Thymus (tissue), 11 donors: Measurements from ENCODE around the gene GATB. TPM values are rescaled to one million over a fixed set of nuclear protein-coding genes. Genes with fewer than 3 reads are reported as not detected.

Experiments used
- DNase-seq, 9 donors: peaks; one replicate each; pipeline ENCODE4 v3.0.0-alpha.2; 2013; ENCODE audit warnings: low spot score in 9 of 9, low read depth in 6 of 9, missing footprints in 1 of 9
- H3K27ac ChIP-seq, 2 donors: one replicate each; pipeline ENCODE4 v1.5.1; 2013; ENCODE audit warnings: control low read depth in 1 of 2, low read depth in 1 of 2, low read length in 1 of 2, mild to moderate bottlenecking in 1 of 2, moderate library complexity in 1 of 2
- H3K27me3 ChIP-seq, 2 donors: one replicate each; pipeline ENCODE4 v1.5.1; 2013; ENCODE audit warnings: low read length in 1 of 2; ENCODE audit not compliant: control insufficient read depth in 2 of 2, insufficient read depth in 1 of 2
- H3K36me3 ChIP-seq, 2 donors: one replicate each; pipeline ENCODE4 v1.5.1; 2013; ENCODE audit warnings: low read length in 1 of 2, mild to moderate bottlenecking in 1 of 2, moderate library complexity in 1 of 2; ENCODE audit not compliant: control insufficient read depth in 2 of 2, insufficient read depth in 2 of 2
- H3K4me1 ChIP-seq, 2 donors: one replicate each; pipeline ENCODE4 v1.5.1; 2013; ENCODE audit warnings: low read length in 2 of 2; ENCODE audit not compliant: control insufficient read depth in 2 of 2, insufficient read depth in 2 of 2
- H3K4me3 ChIP-seq, 2 donors: one replicate each; pipeline ENCODE4 v1.5.1; 2013; ENCODE audit warnings: low read length in 2 of 2, control low read depth in 1 of 2, mild to moderate bottlenecking in 1 of 2
- H3K9me3 ChIP-seq, 2 donors: one replicate each; pipeline ENCODE4 v1.5.1; 2013; ENCODE audit warnings: low read length in 1 of 2, mild to moderate bottlenecking in 1 of 2; ENCODE audit not compliant: control insufficient read depth in 2 of 2, insufficient read depth in 1 of 2
- WGBS: extraction: QIAGEN DNeasy Blood & Tissue Kit; methylation state at CpG from one replicate; pipeline ENCODE4 v1.1.7; 2013; 5-methylcytosine and 5-hydroxymethylcytosine counted together
- polyA plus RNA-seq: library from polyadenylated mRNA; stranded (reverse); fragments of 200-250 nt; gene quantifications from one replicate; pipeline ENCODE4 v1.2.3, GENCODE V29; 2013
- total RNA-seq: library from RNA; stranded (reverse); fragments of 120-200 nt; gene quantifications from one replicate; pipeline ENCODE4 v1.2.4, GENCODE V29; 2013
- donor health status: healthy.

GATB gene
- total and polyA plus RNA-seq, 2 donors = 14.5 to 17.6 TPM

DNA sequence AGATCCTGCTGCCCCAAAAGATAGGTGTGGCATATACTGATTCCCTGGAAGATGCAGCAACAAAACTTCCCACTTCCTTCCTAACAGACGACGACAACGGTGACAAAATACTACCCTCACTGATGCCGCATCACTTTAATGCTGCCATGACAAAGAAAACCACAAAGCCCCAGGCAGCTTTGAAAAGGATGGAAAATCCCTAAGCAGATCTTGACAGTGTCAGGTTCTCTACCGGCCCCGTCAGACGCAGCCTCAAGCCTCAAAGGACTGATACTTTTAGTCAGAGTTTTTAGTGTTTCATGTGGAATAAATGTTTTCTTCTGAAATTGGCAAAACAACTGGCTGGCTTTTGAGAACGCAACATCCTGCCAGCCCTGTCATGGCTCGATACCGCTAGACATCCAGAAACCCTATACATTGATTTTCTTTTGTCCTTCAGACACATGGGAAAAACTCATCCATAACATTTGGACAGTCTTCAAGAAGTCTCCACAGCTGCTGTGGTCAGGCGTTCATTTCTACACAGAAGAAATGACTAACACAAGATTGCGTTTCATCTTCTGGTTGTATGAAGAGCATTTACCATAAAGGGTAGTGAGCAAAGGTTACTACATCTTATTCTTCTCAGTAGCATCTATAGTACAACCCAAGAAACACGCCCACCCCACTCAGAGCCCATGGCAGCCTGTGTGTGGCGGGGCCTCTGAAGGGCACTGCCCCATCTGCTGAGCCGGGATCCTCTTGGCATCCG is 60.1 kb downstream of the GATB start:
- peaks cover 3 to 19% of the 10 kb centered on the region in 2 donors for H3K36me3 ChIP-seq
- H3K4me1 ChIP-seq = peaks cover 0 to 3% of the 10 kb centered on the region in 2 donors
- no peak for DNase-seq
- H3K27me3 ChIP-seq = no peaks in the 10 kb centered on the region
- 93% methylated on average over 16 of the region's 16 CpGs for WGBS
- no peak overlapping the region for H3K4me3 ChIP-seq
- no peak overlapping the region for H3K27ac ChIP-seq
- H3K9me3 ChIP-seq = no peaks in the 10 kb centered on the region

DNA sequence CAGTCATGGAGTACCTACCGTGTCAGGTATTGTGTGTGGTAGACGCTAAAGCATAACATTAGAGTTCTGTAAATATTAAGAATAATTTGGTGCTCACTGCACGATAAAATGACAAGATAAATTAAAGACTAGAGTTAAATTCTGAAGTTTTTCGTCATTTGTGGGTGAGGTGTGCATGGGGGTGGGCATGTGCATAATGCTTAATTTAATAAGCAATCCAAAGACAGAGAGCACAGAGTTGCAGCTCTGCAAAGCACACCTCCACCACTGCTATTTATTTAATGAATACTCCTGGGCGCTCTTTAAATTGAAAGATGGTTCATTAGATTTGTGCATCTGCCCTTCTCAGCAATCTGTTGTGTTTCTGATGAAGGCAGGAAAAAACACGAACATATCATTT is 62.6 kb downstream of the GATB start:
- H3K9me3 ChIP-seq = no peaks in the 10 kb centered on the region
- peaks cover 3 to 19% of the 10 kb centered on the region in 2 donors for H3K36me3 ChIP-seq
- H3K27ac ChIP-seq = no peak overlapping the region
- H3K27me3 ChIP-seq = no peaks in the 10 kb centered on the region
- DNase-seq = no peak
- 97% methylated on average over 6 of the region's 6 CpGs for WGBS
- H3K4me1 ChIP-seq = peaks cover 0 to 3% of the 10 kb centered on the region in 2 donors
- H3K4me3 ChIP-seq = no peak overlapping the region

DNA sequence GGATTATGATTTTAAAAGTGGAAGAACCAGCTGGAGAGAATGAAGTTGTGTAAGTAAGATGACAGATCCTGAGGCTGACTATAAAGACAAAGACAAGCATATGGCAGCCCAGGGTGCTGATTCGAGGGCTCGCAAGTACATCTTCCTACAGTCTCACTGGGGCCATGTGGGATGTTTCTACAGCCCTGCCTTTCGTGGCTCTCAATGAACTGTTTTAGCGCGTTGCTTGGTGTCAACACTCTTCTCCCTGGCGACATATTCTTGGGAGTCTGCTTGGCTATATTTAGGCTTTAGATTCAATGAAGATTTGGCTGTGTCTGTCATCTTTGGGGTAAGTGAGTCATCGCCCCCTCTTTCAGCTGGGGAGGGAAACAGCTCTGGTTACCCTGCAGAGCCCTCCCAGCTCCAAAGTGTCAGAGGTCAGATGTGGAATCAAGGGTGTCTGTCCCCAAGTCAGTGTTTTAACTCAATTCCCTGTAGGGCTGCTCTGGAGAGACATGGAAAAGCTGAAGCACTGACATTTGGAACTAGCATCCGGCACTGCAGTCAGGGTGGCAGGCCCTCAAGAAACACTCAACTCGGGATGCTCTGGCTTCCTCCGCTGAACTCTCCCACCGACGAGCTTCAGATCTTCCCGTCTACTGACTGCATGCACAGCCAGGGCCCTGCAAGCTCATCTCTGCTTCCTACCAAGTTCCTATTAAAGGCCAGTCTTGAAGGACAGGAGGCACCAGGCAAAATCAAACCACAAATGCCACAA is 65.7 kb downstream of the GATB start:
- H3K36me3 ChIP-seq = peaks cover 0 to 3% of the 10 kb centered on the region in 2 donors
- H3K27me3 ChIP-seq = no peaks in the 10 kb centered on the region
- H3K27ac ChIP-seq = no peak overlapping the region
- peaks cover 0 to 8% of the 10 kb centered on the region in 2 donors for H3K4me1 ChIP-seq
- 97% methylated on average over 13 of the region's 13 CpGs for WGBS
- no peak overlapping the region for H3K4me3 ChIP-seq
- DNase-seq = no peak
- no peaks in the 10 kb centered on the region for H3K9me3 ChIP-seq

DNA sequence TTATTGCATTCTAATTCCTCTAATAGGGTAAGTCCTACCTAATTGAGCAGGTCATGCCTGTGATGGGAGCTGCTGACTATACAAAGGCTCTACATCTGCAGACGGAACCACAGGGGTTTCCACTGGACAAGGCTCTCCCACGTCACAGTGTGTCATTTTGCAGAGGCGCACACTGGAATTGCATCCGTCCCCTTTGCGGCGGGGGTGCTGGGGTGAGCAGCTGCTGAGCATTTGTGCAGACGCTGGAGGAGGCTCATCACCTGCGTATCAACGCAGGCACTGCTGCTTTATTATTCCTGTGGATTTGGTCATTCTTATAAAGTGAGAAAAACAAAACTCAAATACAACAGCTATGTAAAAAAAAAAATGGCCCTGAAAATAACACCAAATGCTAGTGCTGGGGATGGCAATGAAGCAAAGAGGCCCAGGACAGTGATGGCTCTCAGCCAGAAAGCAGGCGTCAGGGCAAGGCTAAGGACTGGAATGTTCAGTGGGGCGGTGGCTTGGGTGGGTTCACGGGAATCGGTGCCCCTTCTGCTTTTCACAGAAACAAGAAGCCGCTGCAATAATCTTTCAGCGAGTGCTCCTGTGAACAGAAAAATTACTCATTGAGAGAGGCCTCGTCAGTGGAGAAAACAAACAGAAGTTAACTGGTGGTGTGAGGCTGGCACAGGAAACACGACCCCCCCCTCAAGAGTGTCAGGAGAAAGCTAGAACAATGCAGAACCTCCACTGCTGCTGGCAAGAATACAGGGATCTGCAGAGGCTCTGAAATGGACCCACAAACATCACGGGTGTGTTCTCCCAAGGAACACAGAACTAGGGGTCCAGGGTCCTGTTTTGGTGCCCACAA is 67.8 kb downstream of the GATB start:
- Histone ChIP-seq H3K9me3 (no peaks in the 10 kb centered on the region), H3K36me3 (peaks cover 3% of the 10 kb centered on the region in 2 donors), H3K27ac (peak overlapping the region; percentile 34 to 42), H3K4me1 (peaks cover 0 to 16% of the 10 kb centered on the region in 2 donors), H3K4me3 (no peak overlapping the region), H3K27me3 (no peaks in the 10 kb centered on the region)
- WGBS = 90% methylated on average over 18 of the region's 18 CpGs
- DNase-seq = no peak

DNA sequence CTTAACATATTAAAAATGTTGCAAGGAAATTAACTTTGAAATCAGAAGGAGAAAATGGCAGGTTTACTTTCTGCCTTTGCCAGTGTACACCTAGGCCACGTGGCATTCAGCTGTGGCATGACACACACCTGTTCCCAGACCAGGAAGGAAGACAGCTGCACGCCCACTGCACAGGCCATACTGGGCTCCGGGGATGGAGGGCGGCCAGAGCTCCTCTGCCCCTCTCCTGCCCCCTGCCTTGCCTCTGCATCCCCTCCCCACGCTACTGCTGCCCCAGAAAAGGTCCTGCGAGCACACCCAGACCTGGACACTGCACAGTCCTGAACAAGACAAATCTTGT is 68.4 kb downstream of the GATB start:
- no peaks in the 10 kb centered on the region for H3K27me3 ChIP-seq
- no peak for DNase-seq
- WGBS = 94% methylated on average over 6 of the region's 6 CpGs
- H3K4me1 ChIP-seq = peaks cover 0 to 22% of the 10 kb centered on the region in 2 donors
- peak overlapping the region in 1 of 2 donors; percentile 69 for H3K27ac ChIP-seq
- no peak overlapping the region for H3K4me3 ChIP-seq
- H3K36me3 ChIP-seq = peaks cover 3 to 8% of the 10 kb centered on the region in 2 donors
- no peaks in the 10 kb centered on the region for H3K9me3 ChIP-seq

DNA sequence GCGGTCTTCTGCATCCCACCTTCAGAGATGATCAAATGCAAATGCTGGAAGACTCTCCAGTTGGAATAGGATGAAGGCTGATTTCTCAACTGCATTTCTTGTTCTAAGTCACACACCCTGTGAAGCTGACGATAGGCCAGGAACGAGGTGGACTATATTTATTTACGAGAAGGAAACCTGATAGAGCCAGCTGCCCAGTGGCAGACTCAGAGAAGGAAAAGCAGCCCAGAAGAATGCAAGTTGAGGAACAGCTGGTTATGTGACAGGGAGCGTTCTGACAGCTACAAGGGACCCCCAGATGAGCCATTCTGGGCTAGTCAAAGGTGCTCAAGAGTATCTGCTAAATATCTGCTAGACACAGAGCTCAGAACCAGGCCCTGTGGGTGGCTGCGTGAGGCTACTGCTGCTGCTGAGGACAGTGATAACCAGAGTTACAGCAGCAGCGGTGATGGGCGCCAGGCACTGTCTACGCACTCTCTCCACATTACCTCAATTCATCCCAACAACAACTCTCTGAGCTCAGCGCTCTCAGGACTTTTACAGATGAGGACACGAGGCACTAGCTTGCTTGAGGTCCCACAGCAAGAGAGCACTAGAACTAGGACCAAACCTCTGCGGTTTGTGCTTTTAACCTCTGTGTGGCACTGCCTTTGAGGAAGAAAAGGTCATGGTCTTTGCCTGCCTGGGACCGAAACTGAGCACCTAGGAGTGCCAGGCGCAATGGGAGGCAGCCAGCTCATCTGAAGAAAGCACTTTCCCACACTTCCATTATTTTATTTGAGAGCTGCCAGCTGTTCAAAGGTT is 69.0 kb downstream of the GATB start:
- Histone ChIP-seq H3K27ac (peak overlapping the region; percentile 49 to 69), H3K4me1 (peaks cover 0 to 28% of the 10 kb centered on the region in 2 donors), H3K27me3 (no peaks in the 10 kb centered on the region), H3K9me3 (no peaks in the 10 kb centered on the region), H3K4me3 (no peak overlapping the region), H3K36me3 (peaks cover 4 to 10% of the 10 kb centered on the region in 2 donors)
- 95% methylated on average over 14 of the region's 14 CpGs for WGBS
- DNase-seq = no peak

DNA sequence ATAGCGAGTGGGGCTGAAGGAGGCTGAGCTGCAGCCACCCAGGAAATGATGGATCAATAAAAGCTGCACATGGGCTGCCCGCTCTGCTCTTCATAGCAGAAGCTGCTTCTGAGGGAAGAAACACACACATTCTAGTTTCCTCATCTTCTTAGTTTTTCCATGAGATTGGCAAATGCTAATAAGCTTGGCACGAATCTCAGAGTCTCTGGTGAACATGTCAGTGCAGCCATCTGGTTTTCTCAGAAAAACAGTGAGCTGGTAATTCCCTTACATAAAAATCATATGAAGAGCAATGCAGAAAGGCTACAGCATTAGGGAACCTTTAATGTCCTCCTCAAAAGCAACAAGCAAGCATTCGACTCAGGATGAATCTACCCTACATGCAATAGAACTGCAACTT is 69.9 kb downstream of the GATB start:
- WGBS = 96% methylated on average over 4 of the region's 4 CpGs
- peak overlapping the region; percentile 64 to 69 for H3K27ac ChIP-seq
- DNase-seq = no peak

DNA sequence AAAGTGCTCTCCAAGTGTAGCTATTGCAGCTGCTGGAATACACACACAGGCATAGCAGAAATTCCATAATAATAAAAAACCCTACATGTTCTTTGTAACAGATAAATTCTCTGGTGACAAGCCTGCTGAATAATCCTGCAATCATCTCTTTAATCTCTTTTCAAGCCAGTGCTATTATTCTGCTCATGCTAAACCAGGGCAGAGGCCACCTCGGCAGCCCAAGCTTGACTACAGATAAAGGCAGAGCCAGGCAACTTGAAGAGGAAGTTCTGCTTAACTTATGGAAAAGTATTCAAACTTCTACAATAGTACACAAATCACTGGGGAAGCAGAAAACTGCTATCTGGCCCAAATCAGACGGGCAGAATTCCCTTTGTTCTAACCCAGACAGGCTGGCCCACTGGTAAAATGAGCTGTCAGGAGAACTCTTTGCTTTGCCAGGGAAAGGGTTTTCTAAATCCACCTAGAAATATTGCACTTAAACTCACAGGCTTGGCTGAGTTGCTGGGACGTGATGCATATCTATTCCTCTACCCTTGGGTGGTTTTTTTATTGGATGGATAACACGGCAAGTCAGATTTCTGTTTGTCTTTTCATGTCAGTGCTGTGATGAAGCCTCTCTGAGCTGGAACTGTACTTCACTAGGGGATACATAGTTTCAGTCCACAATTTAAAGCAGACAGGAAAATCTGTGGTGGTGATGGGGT is 70.5 kb downstream of the GATB start:
- whole genome bisulfite sequencing = 80% methylated on average over 4 of the region's 4 CpGs
- H3K4me1 ChIP-seq = peaks cover 0 to 31% of the 10 kb centered on the region in 2 donors
- peaks cover 7 to 10% of the 10 kb centered on the region in 2 donors for H3K36me3 ChIP-seq
- peak overlapping the region; percentile 26 to 69 for H3K27ac ChIP-seq
- no peak for DNase-seq
- no peaks in the 10 kb centered on the region for H3K9me3 ChIP-seq
- no peaks in the 10 kb centered on the region for H3K27me3 ChIP-seq
- H3K4me3 ChIP-seq = no peak overlapping the region

More for the DNA sequence above, 69.9 kb downstream of the GATB start:
- Histone ChIP-seq H3K4me3 (no peak overlapping the region), H3K4me1 (peaks cover 0 to 31% of the 10 kb centered on the region in 2 donors), H3K27me3 (no peaks in the 10 kb centered on the region), H3K36me3 (peaks cover 5 to 10% of the 10 kb centered on the region in 2 donors), H3K9me3 (no peaks in the 10 kb centered on the region)
